Measurements from ENCODE around the gene SLCO2A1.

- TF ChIP-seq, protein P1, sequence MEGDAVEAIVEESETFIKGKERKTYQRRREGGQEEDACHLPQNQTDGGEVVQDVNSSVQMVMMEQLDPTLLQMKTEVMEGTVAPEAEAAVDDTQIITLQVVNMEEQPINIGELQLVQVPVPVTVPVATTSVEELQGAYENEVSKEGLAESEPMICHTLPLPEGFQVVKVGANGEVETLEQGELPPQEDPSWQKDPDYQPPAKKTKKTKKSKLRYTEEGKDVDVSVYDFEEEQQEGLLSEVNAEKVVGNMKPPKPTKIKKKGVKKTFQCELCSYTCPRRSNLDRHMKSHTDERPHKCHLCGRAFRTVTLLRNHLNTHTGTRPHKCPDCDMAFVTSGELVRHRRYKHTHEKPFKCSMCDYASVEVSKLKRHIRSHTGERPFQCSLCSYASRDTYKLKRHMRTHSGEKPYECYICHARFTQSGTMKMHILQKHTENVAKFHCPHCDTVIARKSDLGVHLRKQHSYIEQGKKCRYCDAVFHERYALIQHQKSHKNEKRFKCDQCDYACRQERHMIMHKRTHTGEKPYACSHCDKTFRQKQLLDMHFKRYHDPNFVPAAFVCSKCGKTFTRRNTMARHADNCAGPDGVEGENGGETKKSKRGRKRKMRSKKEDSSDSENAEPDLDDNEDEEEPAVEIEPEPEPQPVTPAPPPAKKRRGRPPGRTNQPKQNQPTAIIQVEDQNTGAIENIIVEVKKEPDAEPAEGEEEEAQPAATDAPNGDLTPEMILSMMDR (conservative IDR thresholded peaks at IDR 0.05; ENCODE audit: low read depth in 2 of 2) = no peak
- TF ChIP-seq EZH2phosphoT487 (IDR thresholded peaks at IDR 0.05; ENCODE audit: unreplicated experiment) = no peak
- TF ChIP-seq, protein P2, sequence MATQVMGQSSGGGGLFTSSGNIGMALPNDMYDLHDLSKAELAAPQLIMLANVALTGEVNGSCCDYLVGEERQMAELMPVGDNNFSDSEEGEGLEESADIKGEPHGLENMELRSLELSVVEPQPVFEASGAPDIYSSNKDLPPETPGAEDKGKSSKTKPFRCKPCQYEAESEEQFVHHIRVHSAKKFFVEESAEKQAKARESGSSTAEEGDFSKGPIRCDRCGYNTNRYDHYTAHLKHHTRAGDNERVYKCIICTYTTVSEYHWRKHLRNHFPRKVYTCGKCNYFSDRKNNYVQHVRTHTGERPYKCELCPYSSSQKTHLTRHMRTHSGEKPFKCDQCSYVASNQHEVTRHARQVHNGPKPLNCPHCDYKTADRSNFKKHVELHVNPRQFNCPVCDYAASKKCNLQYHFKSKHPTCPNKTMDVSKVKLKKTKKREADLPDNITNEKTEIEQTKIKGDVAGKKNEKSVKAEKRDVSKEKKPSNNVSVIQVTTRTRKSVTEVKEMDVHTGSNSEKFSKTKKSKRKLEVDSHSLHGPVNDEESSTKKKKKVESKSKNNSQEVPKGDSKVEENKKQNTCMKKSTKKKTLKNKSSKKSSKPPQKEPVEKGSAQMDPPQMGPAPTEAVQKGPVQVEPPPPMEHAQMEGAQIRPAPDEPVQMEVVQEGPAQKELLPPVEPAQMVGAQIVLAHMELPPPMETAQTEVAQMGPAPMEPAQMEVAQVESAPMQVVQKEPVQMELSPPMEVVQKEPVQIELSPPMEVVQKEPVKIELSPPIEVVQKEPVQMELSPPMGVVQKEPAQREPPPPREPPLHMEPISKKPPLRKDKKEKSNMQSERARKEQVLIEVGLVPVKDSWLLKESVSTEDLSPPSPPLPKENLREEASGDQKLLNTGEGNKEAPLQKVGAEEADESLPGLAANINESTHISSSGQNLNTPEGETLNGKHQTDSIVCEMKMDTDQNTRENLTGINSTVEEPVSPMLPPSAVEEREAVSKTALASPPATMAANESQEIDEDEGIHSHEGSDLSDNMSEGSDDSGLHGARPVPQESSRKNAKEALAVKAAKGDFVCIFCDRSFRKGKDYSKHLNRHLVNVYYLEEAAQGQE (IDR thresholded peaks at IDR 0.05; ENCODE audit: unreplicated experiment) = no peak
- TF ChIP-seq EZH2 (IDR thresholded peaks at IDR 0.05; ENCODE audit: low read depth, unreplicated experiment) = no peak
- TF ChIP-seq POLR2AphosphoS5 (IDR thresholded peaks at IDR 0.05; ENCODE audit: low read depth) = no peak
- no peak for TF ChIP-seq JUNB (IDR thresholded peaks at IDR 0.05; ENCODE audit: unreplicated experiment)
- no peak for TF ChIP-seq ZNF462 (CRISPR knock-in tag; IDR thresholded peaks at IDR 0.05)
Observed at GRCh38 chr3:133881939-133882825, 147.5 kb downstream of the SLCO2A1 start.

Data from GM23338 (cell line).